Skeletal muscle satellite cell (primary cell): ENCODE results near the gene VPS13A.
A peak's percentile ranks its signal among the peaks of the same experiment; 100 is the strongest.
"Not testable (repeated sequence)": the region's sequence is repeated elsewhere in the genome, so short reads cannot be mapped to it uniquely, and the experiment has no call there.

Experiments
- H3K27me3 ChIP-seq: 2 replicates; pipeline ENCODE4 v1.7.0; 2013; ENCODE audit warnings: low read length; ENCODE audit not compliant: control insufficient read depth, insufficient read depth
- H3K36me3 ChIP-seq: 2 replicates; pipeline ENCODE4 v1.7.0; 2013; ENCODE audit warnings: mild to moderate bottlenecking, control low read depth, low read length; ENCODE audit not compliant: insufficient read depth
- H3K4me1 ChIP-seq: 2 replicates; pipeline ENCODE4 v1.7.0; 2013; ENCODE audit warnings: low read length; ENCODE audit not compliant: control insufficient read depth, insufficient read depth
- H3K4me2 ChIP-seq: 2 replicates; pipeline ENCODE4 v1.7.0; 2013; ENCODE audit warnings: mild to moderate bottlenecking, low read length
- H3K4me3 ChIP-seq: 2 replicates; pipeline ENCODE4 v1.7.0; 2013; ENCODE audit warnings: low read length
- H3K9ac ChIP-seq: 2 replicates; pipeline ENCODE4 v1.7.0; 2013; ENCODE audit warnings: mild to moderate bottlenecking, low read depth, low read length, moderate library complexity
- H3K9me3 ChIP-seq: replicated peaks from 2 replicates; pipeline ENCODE4 v1.7.0; 2013; ENCODE audit warnings: mild to moderate bottlenecking, control low read depth, low read length

VPS13A gene

DNA sequence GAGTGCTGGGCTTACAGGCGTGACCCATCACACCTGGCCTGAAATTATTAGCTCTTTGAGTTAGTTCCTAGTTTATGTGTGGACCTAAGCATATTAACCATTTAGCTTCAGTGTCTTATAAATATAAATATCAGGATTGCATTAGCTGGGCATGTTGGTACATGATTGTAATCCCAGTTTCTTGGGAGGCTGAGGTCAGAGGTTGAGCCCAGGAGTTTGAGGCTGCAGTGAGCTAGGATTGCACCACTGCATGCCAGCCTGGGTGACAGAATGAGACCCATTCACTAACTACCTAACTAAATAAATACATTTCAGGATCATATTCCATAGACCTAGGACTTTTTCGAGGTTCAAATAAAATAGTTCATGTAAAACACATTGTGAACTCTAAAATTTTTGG lies 129.8 kb downstream of the VPS13A start:
- H3K4me2 ChIP-seq: no peak overlapping the region
- H3K27me3 ChIP-seq: no peaks in the 10 kb centered on the region
- H3K9ac ChIP-seq: no peak overlapping the region
- no peaks in the 10 kb centered on the region for H3K9me3 ChIP-seq
- no peak overlapping the region for H3K4me3 ChIP-seq
- H3K4me1 ChIP-seq: peaks cover 2% of the 10 kb centered on the region
- no peaks in the 10 kb centered on the region for H3K36me3 ChIP-seq

DNA sequence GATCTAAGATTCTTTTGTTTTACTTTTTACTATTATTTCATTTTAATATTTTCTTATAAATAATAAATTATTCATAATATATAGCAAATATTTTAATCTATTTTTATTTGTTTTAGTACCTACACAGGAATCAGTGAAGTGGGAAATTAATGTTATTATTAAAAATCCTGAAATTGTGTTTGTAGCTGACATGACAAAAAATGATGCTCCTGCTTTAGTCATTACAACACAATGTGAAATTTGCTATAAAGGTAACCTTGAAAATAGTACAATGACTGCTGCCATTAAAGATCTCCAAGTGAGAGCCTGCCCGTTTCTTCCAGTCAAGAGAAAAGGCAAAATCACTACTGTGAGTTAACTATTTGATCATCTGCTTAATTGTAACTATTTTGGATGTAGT lies 138.7 kb downstream of the VPS13A start:
- H3K27me3 ChIP-seq: no peaks in the 10 kb centered on the region
- H3K4me3 ChIP-seq: no peak overlapping the region
- H3K36me3 ChIP-seq: no peaks in the 10 kb centered on the region
- no peak overlapping the region for H3K9ac ChIP-seq
- no peaks in the 10 kb centered on the region for H3K4me1 ChIP-seq
- H3K9me3 ChIP-seq: no peaks in the 10 kb centered on the region
- no peak overlapping the region for H3K4me2 ChIP-seq

GRCh38 chr9:77325058-77325457 lies 147.7 kb downstream of the VPS13A start:
- H3K27me3 ChIP-seq: no peaks in the 10 kb centered on the region
- H3K4me3 ChIP-seq: no peak overlapping the region
- H3K4me2 ChIP-seq: no peak overlapping the region
- H3K9me3 ChIP-seq: no peaks in the 10 kb centered on the region
- no peaks in the 10 kb centered on the region for H3K4me1 ChIP-seq
- no peak overlapping the region for H3K9ac ChIP-seq
- H3K36me3 ChIP-seq: peaks cover 5% of the 10 kb centered on the region

DNA sequence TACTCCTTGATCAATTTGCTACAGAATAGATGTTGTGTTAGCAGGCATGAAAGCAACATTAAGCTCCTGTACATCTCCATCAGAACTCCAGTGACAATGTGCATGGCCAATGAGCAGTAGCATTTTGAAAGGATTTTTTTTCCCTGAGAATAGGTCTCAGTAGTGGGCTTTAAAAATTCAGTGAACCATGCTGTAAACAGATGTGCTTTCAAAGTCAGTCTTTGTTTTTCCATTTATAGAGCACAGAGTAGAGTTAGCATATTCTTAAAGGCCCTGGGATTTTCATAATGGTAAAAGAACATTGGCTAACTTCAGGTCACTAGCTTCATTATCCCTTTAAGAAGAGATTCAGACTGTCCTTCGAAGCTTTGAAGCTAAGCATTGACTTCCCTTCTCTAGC lies 150.8 kb downstream of the VPS13A start:
- no peak overlapping the region for H3K4me2 ChIP-seq
- no peaks in the 10 kb centered on the region for H3K9me3 ChIP-seq
- no peaks in the 10 kb centered on the region for H3K4me1 ChIP-seq
- H3K36me3 ChIP-seq: no peaks in the 10 kb centered on the region
- H3K9ac ChIP-seq: no peak overlapping the region
- H3K27me3 ChIP-seq: no peaks in the 10 kb centered on the region
- no peak overlapping the region for H3K4me3 ChIP-seq

DNA sequence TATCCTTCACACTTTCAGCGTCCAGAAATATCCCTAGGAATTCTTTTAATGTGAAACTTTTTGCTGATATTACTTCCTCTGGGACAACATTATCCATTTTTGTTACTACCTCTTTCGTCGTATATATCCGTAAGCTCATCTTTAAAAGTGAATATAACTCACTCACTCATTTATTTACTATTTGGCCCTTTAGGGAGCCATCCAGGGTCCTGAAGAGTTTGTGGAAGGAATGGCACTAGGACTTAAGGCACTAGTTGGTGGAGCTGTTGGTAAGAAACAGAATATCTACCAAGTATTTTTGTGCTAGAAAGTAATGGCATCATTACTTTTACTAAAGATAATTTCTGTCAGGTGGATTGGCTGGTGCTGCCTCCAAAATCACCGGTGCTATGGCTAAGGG lies 192.7 kb downstream of the VPS13A start:
- Histone ChIP-seq H3K9ac (no peak overlapping the region), H3K4me2 (no peak overlapping the region), H3K4me3 (no peak overlapping the region), H3K36me3 (peaks cover 11% of the 10 kb centered on the region), H3K4me1 (no peaks in the 10 kb centered on the region), H3K27me3 (no peaks in the 10 kb centered on the region), H3K9me3 (no peaks in the 10 kb centered on the region)

DNA sequence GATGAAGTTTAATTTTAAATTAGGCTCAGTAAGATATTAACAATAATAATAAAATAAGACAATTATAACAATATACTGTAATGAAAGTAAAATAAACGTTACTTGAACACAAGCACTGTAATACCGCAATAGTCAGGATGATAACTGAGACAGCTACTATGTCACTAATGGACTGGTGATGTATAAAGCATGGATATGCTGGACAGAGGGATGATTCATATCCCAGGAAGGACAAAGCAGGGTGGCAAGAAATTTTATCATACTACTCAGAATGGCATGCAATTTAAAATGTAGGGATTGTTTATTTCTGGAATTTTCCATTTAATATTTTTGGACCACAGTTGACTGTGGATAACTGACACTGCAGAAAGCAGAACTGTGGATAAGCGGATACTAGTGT lies 196.9 kb downstream of the VPS13A start:
- no peak overlapping the region for H3K9ac ChIP-seq
- no peaks in the 10 kb centered on the region for H3K27me3 ChIP-seq
- peaks cover 2% of the 10 kb centered on the region for H3K4me1 ChIP-seq
- H3K36me3 ChIP-seq: peaks cover 11% of the 10 kb centered on the region
- no peaks in the 10 kb centered on the region for H3K9me3 ChIP-seq
- no peak overlapping the region for H3K4me3 ChIP-seq
- no peak overlapping the region for H3K4me2 ChIP-seq

- Histone ChIP-seq H3K4me3 (no peak overlapping the region), H3K27me3 (no peaks in the 10 kb centered on the region), H3K36me3 (peaks cover under 1% of the 10 kb centered on the region), H3K9me3 (no peaks in the 10 kb centered on the region), H3K4me2 (no peak overlapping the region), H3K4me1 (peaks cover 2% of the 10 kb centered on the region), H3K9ac (no peak overlapping the region)
Observed at GRCh38 chr9:77375956-77376532, 198.7 kb downstream of the VPS13A start.

DNA sequence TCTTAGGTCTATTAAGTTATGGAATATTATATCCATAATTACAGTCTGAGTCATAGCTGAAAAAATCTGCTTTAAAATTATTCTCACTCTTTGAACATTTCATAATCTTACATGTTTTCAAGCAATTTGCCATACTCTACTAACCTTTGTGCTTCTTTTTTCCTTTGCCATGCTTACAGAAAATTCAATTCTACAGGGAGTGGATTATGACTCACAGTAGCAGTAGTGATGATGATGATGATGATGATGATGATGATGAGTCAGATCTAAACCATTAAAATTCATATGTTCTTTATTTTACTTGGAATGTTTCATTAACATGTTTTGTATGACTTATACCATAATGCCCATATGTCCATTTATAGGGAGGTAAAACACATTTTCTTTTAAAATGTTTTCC lies 207.1 kb downstream of the VPS13A start:
- Histone ChIP-seq H3K36me3 (no peaks in the 10 kb centered on the region), H3K4me1 (peaks cover 24% of the 10 kb centered on the region), H3K4me3 (no peak overlapping the region), H3K9me3 (no peaks in the 10 kb centered on the region), H3K27me3 (no peaks in the 10 kb centered on the region), H3K4me2 (no peak overlapping the region), H3K9ac (no peak overlapping the region)

GRCh38 chr9:77386187-77386586 lies 208.9 kb downstream of the VPS13A start:
- no peaks in the 10 kb centered on the region for H3K27me3 ChIP-seq
- H3K36me3 ChIP-seq: no peaks in the 10 kb centered on the region
- peaks cover 24% of the 10 kb centered on the region for H3K4me1 ChIP-seq
- H3K9ac ChIP-seq: no peak overlapping the region
- no peak overlapping the region for H3K4me3 ChIP-seq
- H3K4me2 ChIP-seq: no peak overlapping the region
- H3K9me3 ChIP-seq: no peaks in the 10 kb centered on the region

DNA sequence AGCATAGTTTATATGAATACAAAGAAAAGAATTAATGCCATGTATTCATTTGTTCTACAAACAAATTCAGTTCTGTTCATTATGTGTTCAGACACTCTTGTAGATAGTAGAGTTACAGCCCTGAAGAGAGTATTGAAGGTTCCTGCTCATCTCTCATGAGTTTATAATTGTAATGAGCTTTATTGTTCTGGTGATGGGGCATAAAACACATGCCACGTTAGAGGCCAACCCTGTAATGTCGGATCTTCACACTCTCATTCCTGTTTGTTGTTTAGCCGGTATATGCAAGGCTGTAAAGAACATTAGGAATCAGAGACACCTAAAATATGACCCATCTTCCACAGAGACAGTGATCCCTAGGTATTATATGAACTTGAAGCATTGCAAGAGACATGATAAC lies 214.5 kb downstream of the VPS13A start:
- H3K4me2 ChIP-seq: no peak overlapping the region
- H3K27me3 ChIP-seq: no peaks in the 10 kb centered on the region
- no peak overlapping the region for H3K9ac ChIP-seq
- H3K4me3 ChIP-seq: no peak overlapping the region
- H3K36me3 ChIP-seq: no peaks in the 10 kb centered on the region
- H3K9me3 ChIP-seq: no peaks in the 10 kb centered on the region
- H3K4me1 ChIP-seq: peaks cover 4% of the 10 kb centered on the region

DNA sequence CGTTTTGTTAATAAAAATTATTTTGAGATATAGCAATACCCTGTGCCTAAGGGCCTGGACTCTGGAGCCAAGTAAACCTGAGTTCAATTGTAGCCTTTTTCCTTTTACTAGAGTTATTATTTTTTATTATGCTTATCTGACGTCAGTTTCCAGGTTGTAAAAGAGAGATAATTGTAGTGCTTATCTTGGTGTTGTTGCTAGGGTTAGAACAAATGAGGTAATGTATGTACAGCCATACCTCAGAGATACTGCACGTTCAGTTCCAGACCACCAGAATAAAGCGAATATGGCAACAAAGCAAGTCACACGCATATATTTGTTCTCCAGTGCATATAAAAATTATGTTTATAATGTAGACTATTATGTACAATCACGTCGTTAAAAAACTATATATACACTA lies 215.0 kb downstream of the VPS13A start:
- no peak overlapping the region for H3K4me2 ChIP-seq
- H3K4me1 ChIP-seq: peaks cover 4% of the 10 kb centered on the region
- no peak overlapping the region for H3K9ac ChIP-seq
- no peaks in the 10 kb centered on the region for H3K36me3 ChIP-seq
- H3K9me3 ChIP-seq: no peaks in the 10 kb centered on the region
- H3K27me3 ChIP-seq: no peaks in the 10 kb centered on the region
- H3K4me3 ChIP-seq: no peak overlapping the region

DNA sequence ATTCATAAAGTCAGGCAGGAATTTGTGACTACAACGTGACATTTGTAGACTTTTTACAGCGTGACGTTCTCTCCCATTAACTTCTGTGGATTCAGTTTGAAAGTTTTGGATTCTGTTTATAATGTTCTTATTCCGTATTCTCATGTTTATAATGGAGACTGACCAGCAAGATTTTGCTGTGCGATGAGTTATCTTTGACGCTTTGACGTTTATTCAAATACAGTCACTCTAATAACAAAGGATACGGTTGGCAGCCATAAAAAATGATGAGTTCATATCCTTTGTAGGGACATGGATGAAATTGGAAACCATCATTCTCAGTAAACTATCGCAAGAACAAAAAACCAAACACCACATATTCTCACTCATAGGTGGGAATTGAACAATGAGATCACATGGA lies 221.2 kb downstream of the VPS13A start:
- H3K4me3 ChIP-seq, H3K9me3 ChIP-seq: not testable (repeated sequence)

More for the DNA sequence above, 221.2 kb downstream of the VPS13A start:
- H3K27me3 ChIP-seq, H3K36me3 ChIP-seq: not testable (repeated sequence)
- peak overlapping the region; percentile 32 for H3K4me2 ChIP-seq
- H3K9ac ChIP-seq: peak overlapping the region; percentile 49
- H3K4me1 ChIP-seq: peaks cover 41% of the 10 kb centered on the region
